ENCODE measurements around the gene AKT1. TPM values are rescaled to one million over a fixed set of nuclear protein-coding genes. Genes with fewer than 3 reads are reported as not detected.

Gene AKT1
- total RNA-seq, 2 donors from 2014 or later: 158 to 162 TPM

DNA sequence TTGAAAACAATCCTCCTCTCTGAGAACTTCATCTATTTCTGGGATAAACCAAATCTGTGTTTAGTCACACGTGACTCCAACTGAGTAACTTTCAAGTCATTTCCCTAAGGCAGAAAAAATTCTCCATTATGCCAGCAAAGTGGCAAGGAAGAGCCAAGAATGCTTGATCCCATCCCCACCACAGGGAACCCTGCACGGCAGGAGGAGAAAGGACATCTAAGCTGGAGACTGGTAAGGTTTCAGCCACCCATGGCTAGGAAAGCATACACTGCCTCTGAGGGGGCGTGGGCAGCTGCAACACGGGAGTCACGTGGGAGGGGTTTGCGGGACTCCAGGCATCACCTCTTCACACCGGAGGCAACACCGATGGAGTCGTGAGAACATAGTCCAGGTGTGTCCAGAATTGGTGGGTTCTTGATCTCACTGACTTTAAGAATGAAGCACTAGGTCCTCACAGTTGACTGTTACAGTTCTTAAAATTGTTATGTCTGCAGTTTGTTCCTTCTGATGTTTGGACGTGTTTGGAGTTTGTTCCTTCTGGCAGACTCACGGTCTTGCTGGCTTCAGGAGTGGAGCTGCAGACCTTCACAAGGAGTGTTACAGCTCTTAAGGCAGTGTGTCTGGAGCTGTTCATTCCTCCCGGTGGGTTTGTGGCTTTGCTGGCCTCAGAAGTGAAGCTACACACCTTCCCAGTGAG, 45.3 kb downstream of the AKT1 start:
- H3K27me3 ChIP-seq (replicated peaks; ENCODE audit: insufficient read depth): no peaks in the 10 kb centered on the region
- peak overlapping the region; percentile 93 to 95 for H3K27ac ChIP-seq
- no peaks in the 10 kb centered on the region for H3K36me3 ChIP-seq
- no peaks in the 10 kb centered on the region for H3K9me3 ChIP-seq
- TF ChIP-seq, protein P1, sequence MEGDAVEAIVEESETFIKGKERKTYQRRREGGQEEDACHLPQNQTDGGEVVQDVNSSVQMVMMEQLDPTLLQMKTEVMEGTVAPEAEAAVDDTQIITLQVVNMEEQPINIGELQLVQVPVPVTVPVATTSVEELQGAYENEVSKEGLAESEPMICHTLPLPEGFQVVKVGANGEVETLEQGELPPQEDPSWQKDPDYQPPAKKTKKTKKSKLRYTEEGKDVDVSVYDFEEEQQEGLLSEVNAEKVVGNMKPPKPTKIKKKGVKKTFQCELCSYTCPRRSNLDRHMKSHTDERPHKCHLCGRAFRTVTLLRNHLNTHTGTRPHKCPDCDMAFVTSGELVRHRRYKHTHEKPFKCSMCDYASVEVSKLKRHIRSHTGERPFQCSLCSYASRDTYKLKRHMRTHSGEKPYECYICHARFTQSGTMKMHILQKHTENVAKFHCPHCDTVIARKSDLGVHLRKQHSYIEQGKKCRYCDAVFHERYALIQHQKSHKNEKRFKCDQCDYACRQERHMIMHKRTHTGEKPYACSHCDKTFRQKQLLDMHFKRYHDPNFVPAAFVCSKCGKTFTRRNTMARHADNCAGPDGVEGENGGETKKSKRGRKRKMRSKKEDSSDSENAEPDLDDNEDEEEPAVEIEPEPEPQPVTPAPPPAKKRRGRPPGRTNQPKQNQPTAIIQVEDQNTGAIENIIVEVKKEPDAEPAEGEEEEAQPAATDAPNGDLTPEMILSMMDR (IDR thresholded peaks at IDR 0.05): no peak
- peak overlapping the region; percentile 28 for H3K4me3 ChIP-seq
- DNase-seq (ENCODE audit: low spot score) (no peak), ATAC-seq (ENCODE audit: insufficient number of reproducible peaks, low FRiP score, low read depth) (no peak)
- peaks cover 53 to 87% of the 10 kb centered on the region in 2 donors for H3K4me1 ChIP-seq (ENCODE audit: control insufficient read depth in 1 of 2, low read depth in 2 of 2)

DNA sequence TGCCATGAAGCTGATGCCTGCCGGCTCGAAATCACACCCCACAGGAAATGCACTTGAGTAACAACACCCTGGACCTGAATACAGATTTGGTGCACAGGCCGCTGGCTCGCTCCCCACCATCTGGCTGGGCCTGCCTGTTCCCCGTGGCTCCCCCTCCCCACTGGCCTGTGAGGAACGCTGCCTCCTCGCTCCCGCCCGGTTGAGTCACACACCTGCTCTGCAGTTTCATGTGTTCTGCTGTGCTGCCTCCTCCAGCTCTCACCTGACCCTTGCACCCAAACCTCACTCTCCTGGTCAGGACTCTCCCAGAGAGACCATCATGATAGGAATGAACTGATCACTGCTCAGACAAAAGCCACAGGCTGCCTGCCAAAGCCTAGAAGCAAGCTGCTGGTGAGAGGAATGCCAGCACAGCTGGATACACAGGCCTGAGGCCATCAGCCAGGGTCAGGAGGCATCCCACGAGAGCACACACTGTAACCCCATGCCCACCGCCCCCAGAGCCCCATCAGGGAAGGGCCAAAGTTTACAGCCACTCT, 46.4 kb downstream of the AKT1 start:
- no peak for DNase-seq (ENCODE audit: low spot score)

DNA sequence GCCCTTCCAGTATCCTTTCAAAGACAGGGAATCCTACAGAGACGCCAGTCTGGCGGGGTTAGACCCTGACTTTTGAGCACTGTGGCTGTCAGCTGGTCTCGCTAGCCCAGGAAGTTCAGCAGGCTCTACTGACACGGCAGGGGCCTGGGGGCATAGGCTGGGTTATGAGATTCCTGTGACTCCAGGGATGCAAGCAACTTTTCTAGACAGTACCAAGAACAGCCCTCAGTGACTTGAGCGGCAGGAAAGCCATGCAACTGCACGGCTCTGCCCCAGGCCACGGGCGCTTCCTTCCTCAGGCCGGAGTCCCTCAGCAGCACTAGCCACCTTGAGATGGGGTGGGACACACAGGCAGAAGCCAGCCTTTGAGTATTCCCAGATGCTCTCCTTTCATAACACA, 47.7 kb downstream of the AKT1 start:
- ATAC-seq (ENCODE audit: insufficient number of reproducible peaks, low FRiP score, low read depth): no peak
- no peak for DNase-seq (ENCODE audit: low spot score)
- H3K4me1 ChIP-seq (ENCODE audit: control insufficient read depth in 1 of 2, low read depth in 2 of 2): peaks cover 41 to 70% of the 10 kb centered on the region in 2 donors
- peaks cover 13% of the 10 kb centered on the region for H3K36me3 ChIP-seq
- TF ChIP-seq, protein P1 (IDR thresholded peaks at IDR 0.05): no peak
- H3K27ac ChIP-seq: peak overlapping the region; percentile 93 to 95
- no peaks in the 10 kb centered on the region for H3K27me3 ChIP-seq (replicated peaks; ENCODE audit: insufficient read depth)
- H3K9me3 ChIP-seq: no peaks in the 10 kb centered on the region
- H3K4me3 ChIP-seq: no peak overlapping the region

More for the DNA sequence above, 46.4 kb downstream of the AKT1 start:
- H3K4me1 ChIP-seq (ENCODE audit: control insufficient read depth in 1 of 2, low read depth in 2 of 2): peaks cover 48 to 77% of the 10 kb centered on the region in 2 donors
- H3K27me3 ChIP-seq (replicated peaks; ENCODE audit: insufficient read depth): no peaks in the 10 kb centered on the region
- ATAC-seq (ENCODE audit: insufficient number of reproducible peaks, low FRiP score, low read depth): no peak
- TF ChIP-seq, protein P1 (IDR thresholded peaks at IDR 0.05): no peak
- no peaks in the 10 kb centered on the region for H3K9me3 ChIP-seq
- H3K27ac ChIP-seq: peak overlapping the region; percentile 93 to 95
- peak overlapping the region; percentile 28 for H3K4me3 ChIP-seq
- peaks cover 5% of the 10 kb centered on the region for H3K36me3 ChIP-seq

DNA sequence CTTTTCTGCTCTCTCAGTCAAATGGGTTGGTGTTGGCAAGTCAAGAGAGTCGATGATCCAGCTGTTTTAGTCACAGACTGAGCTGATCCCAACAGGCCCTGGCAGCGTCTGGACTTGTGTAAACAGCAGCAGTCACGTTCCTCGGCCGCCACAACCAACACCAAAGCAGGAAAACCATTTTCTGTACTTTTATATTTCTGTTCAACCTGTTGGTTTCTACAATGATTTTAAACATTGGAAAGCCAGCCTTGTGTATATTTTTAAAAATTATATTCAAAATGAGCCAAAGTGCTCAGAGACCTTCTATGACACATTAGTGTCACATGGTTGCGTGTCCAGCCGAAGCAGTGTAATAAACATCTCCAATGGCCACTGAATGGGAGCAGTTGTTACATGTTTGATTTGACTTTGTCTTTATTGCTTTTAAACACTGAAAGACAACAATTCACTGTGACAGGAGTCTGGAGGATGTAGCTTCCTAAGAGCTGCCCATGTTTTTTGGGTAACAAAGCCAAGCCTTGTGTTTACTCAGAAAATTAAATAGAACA, 48.5 kb downstream of the AKT1 start:
- Histone ChIP-seq H3K36me3 (peaks cover 18% of the 10 kb centered on the region), H3K4me3 (no peak overlapping the region), H3K27ac (peak overlapping the region; percentile 93 to 95), H3K4me1 (ENCODE audit: control insufficient read depth in 1 of 2, low read depth in 2 of 2) (peaks cover 39 to 67% of the 10 kb centered on the region in 2 donors), H3K27me3 (replicated peaks; ENCODE audit: insufficient read depth) (no peaks in the 10 kb centered on the region), H3K9me3 (no peaks in the 10 kb centered on the region)
- ATAC-seq (ENCODE audit: insufficient number of reproducible peaks, low FRiP score, low read depth) (no peak), DNase-seq (ENCODE audit: low spot score) (no peak)
- TF ChIP-seq, protein P1 (IDR thresholded peaks at IDR 0.05): no peak

DNA sequence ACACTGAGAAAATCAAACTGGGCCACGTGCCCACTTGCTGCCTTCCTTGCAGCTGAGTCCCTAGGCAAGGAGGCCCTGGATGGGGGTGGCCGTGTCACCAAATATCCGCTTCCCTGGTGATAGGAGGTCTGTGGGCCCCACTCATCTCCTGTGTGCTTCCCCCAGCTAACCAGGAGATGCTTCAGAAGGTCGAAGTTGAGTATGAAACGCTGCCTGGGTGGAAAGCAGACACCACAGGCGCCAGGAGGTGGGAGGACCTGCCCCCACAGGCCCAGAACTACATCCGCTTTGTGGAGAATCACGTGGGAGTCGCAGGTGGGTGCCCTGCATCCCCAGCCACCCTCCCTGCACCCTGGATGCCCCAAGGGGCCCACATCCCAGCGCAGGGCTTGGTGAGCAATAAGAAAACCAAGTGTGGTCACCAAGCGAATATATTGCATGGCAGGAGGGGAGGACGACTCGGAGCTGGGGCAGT, 49.4 kb downstream of the AKT1 start:
- Histone ChIP-seq H3K27ac (peak overlapping the region; percentile 93 to 95), H3K36me3 (peaks cover 23% of the 10 kb centered on the region), H3K4me3 (no peak overlapping the region), H3K27me3 (replicated peaks; ENCODE audit: insufficient read depth) (no peaks in the 10 kb centered on the region), H3K9me3 (no peaks in the 10 kb centered on the region), H3K4me1 (ENCODE audit: control insufficient read depth in 1 of 2, low read depth in 2 of 2) (peaks cover 38 to 59% of the 10 kb centered on the region in 2 donors)
- no peak for ATAC-seq (ENCODE audit: insufficient number of reproducible peaks, low FRiP score, low read depth)
- TF ChIP-seq, protein P1 (IDR thresholded peaks at IDR 0.05): no peak
- DNase-seq (ENCODE audit: low spot score): no peak
